ENCODE results near the gene MYMX. TPM values are rescaled to one million over a fixed set of nuclear protein-coding genes. Genes with fewer than 3 reads are reported as not detected.
A peak's percentile ranks its signal among the peaks of the same experiment; 100 is the strongest.

Gene MYMX
- polyA plus RNA-seq, 2 of the 4 experiments (the other 2 are of a cell fraction), result not detected

DNA sequence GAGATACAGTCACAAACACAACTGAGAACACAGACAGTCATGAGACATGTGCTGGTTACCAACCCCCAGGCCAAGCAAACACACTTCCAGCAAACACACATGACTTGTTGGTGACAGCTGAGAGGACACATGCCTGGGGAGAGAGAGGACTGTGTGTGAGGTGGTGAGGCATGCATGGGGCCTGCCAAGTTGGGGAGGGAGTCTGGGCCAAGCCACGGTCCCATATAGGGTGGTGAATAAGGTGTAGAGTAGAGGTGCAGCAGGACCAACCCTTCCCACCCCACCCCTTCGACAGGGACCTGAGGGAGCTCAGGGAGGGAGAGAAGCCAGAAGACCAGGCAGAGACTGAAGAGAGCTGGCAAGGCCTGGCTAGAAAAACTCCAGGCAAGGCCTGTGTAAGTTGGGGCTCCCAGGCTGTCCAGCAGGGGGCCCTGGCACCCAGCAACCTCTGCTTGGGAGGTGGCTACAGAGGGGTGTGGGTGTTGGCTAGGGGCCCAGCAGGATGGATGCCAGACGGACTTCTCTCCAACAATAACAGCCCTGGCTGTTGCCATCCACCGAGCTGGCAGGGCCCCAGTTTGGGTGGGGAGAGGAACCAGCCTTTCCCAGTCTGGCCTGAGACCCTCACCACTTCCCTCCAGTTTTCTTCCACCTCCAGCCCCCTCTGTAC lies 4.7 kb downstream of the MYMX start (continued):
- TF ChIP-seq, protein P1, sequence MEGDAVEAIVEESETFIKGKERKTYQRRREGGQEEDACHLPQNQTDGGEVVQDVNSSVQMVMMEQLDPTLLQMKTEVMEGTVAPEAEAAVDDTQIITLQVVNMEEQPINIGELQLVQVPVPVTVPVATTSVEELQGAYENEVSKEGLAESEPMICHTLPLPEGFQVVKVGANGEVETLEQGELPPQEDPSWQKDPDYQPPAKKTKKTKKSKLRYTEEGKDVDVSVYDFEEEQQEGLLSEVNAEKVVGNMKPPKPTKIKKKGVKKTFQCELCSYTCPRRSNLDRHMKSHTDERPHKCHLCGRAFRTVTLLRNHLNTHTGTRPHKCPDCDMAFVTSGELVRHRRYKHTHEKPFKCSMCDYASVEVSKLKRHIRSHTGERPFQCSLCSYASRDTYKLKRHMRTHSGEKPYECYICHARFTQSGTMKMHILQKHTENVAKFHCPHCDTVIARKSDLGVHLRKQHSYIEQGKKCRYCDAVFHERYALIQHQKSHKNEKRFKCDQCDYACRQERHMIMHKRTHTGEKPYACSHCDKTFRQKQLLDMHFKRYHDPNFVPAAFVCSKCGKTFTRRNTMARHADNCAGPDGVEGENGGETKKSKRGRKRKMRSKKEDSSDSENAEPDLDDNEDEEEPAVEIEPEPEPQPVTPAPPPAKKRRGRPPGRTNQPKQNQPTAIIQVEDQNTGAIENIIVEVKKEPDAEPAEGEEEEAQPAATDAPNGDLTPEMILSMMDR (IDR thresholded peaks at IDR 0.05), result peak; percentile 45; the same call in 2 of the 3 replicates
- TF ChIP-seq TP53 (CRISPR knock-in tag; IDR thresholded peaks at IDR 0.05), result no peak
- TF ChIP-seq RAD21 (conservative IDR thresholded peaks at IDR 0.05 in 1 of 2, IDR thresholded peaks at IDR 0.05 in 1 of 2), result peak; percentile 47 to 52; a peak in 4 of 5 replicates

DNA sequence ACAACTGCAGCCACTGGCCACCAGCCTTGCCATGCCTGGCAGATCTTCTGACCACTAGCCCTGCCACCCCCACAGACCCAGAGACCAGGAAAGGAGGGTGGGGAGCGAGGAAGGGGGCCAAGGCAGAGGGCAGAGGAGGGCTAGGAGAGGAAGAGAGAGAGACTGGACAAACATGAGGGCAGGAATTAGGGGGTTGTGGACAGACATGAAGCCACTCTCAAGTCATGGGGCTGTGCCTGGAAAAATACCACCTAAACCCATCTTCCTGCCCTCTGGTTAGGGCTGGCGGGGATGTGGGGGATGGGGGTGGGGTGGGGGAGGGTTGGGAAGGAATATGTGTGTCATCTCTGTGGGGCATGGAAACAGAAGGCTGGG lies 5.2 kb downstream of the MYMX start:
- DNase-seq (ENCODE audit: low read depth in 1 of 2, low spot score in 1 of 2), result no peak
- Histone ChIP-seq H3K4me2 (peak overlapping the region; percentile 93), H3K27ac (peak overlapping the region; percentile 67 to 98), H3K4me1 (peaks cover 73% of the 10 kb centered on the region), H3K9me3 (no peaks in the 10 kb centered on the region), H3K4me3 (no peak overlapping the region)
- CTCF ChIA-PET, result interaction anchor here (0.7 to 9.2 kb wide), 13 partner anchors 8 to 101 kb away, joined by 3 to 111 read pairs (median 5); partner anchors contain the start of gene HSP90AB1
- no peak for TF ChIP-seq NPAS2 (CRISPR knock-in tag; IDR thresholded peaks at IDR 0.05; ENCODE audit: borderline replicate concordance)
- no peak for TF ChIP-seq NFE2L2 (conservative IDR thresholded peaks at IDR 0.05; ENCODE audit: low read length)
- TF ChIP-seq CHD2 (IDR thresholded peaks at IDR 0.05; ENCODE audit: low read length, partially characterized antibody), result no peak
- no peak for TF ChIP-seq EHF (CRISPR knock-in tag; IDR thresholded peaks at IDR 0.05)
- no CpG with 5 or more reads among the region's 2 CpGs for WGBS (ENCODE audit: missing lambda C conversion rate)
- POLR2A ChIA-PET, result interaction anchor here (1.6 kb wide), 1 partner anchor 24 kb away, joined by 14 read pairs; the partner anchor contains the start of gene HSP90AB1
- no peak for FAIRE-seq
- peak in 1 of 2 experiments; percentile 1; a peak in 3 of 6 replicates for ATAC-seq

DNA sequence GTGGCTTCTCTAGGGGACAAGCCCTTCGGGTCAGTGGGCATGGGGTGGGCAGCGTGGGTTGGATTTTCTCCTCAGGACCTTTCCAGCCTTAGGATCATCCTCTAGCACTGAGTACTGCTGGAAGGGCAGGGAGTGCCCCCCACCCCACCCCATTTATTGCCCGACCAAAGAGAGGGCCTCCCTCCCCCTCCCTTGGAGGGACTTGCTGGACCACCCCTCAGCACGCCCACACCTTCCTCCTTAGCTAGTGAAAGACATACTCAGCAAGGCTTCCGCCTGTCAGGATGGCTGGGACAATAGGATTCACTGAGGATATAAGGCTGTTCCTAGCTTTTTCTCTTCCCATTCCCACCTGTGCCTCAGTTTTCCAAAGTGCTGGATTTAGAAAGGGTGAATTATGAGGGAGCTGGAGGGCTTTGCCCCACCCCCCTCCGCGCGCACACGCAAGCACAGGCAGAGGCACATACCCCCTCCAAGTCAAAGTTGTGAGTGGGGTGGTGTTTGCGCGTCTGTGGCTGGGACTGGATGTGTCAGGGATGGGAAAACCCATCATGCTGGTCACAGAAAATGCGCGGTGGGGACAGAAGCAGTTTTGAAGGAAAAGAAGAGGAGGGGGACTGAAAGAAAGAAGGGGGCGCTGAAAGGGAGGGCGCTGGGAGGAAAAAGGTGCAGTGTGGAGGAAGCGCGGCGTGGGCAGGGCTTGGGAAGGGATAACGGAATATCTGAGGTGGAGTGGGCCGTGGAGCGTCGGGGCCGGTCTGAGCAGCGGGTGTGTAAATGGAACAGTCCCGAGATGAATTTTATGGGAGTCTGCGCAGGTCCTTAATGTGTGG lies 6.0 kb downstream of the MYMX start:
- ATAC-seq, result peak; percentile 10 to 39
- 14% methylated on average over 18 of the region's 26 CpGs for WGBS (ENCODE audit: missing lambda C conversion rate)
- TF ChIP-seq RAD21 (conservative IDR thresholded peaks at IDR 0.05 in 1 of 2, IDR thresholded peaks at IDR 0.05 in 1 of 2), result no peak
- TF ChIP-seq, protein P2, sequence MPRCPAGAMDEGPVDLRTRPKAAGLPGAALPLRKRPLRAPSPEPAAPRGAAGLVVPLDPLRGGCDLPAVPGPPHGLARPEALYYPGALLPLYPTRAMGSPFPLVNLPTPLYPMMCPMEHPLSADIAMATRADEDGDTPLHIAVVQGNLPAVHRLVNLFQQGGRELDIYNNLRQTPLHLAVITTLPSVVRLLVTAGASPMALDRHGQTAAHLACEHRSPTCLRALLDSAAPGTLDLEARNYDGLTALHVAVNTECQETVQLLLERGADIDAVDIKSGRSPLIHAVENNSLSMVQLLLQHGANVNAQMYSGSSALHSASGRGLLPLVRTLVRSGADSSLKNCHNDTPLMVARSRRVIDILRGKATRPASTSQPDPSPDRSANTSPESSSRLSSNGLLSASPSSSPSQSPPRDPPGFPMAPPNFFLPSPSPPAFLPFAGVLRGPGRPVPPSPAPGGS (IDR thresholded peaks at IDR 0.05), result no peak
- TF ChIP-seq, protein P3, sequence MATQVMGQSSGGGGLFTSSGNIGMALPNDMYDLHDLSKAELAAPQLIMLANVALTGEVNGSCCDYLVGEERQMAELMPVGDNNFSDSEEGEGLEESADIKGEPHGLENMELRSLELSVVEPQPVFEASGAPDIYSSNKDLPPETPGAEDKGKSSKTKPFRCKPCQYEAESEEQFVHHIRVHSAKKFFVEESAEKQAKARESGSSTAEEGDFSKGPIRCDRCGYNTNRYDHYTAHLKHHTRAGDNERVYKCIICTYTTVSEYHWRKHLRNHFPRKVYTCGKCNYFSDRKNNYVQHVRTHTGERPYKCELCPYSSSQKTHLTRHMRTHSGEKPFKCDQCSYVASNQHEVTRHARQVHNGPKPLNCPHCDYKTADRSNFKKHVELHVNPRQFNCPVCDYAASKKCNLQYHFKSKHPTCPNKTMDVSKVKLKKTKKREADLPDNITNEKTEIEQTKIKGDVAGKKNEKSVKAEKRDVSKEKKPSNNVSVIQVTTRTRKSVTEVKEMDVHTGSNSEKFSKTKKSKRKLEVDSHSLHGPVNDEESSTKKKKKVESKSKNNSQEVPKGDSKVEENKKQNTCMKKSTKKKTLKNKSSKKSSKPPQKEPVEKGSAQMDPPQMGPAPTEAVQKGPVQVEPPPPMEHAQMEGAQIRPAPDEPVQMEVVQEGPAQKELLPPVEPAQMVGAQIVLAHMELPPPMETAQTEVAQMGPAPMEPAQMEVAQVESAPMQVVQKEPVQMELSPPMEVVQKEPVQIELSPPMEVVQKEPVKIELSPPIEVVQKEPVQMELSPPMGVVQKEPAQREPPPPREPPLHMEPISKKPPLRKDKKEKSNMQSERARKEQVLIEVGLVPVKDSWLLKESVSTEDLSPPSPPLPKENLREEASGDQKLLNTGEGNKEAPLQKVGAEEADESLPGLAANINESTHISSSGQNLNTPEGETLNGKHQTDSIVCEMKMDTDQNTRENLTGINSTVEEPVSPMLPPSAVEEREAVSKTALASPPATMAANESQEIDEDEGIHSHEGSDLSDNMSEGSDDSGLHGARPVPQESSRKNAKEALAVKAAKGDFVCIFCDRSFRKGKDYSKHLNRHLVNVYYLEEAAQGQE (IDR thresholded peaks at IDR 0.05), result no peak
- TF ChIP-seq, protein P1 (IDR thresholded peaks at IDR 0.05), result no peak
- no peak for TF ChIP-seq POLR2A (IDR thresholded peaks at IDR 0.05; ENCODE audit: low read length)
- no peak for TF ChIP-seq MAFK (IDR thresholded peaks at IDR 0.05; ENCODE audit: partially characterized antibody)
- no peak for TF ChIP-seq PHF8 (IDR thresholded peaks at IDR 0.05; ENCODE audit: borderline replicate concordance, low read depth)
- TF ChIP-seq, protein P4, sequence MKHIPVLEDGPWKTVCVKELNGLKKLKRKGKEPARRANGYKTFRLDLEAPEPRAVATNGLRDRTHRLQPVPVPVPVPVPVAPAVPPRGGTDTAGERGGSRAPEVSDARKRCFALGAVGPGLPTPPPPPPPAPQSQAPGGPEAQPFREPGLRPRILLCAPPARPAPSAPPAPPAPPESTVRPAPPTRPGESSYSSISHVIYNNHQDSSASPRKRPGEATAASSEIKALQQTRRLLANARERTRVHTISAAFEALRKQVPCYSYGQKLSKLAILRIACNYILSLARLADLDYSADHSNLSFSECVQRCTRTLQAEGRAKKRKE (CRISPR knock-in tag; IDR thresholded peaks at IDR 0.05; ENCODE audit: low read depth), result no peak
- TF ChIP-seq ZNF302 (CRISPR knock-in tag; IDR thresholded peaks at IDR 0.05), result no peak
- TF ChIP-seq ESRRA (IDR thresholded peaks at IDR 0.05; ENCODE audit: borderline replicate concordance, low read length), result no peak
- TF ChIP-seq TFCP2L1 (CRISPR knock-in tag; IDR thresholded peaks at IDR 0.05), result no peak
- TF ChIP-seq CBX2 (IDR thresholded peaks at IDR 0.05; ENCODE audit: borderline replicate concordance, low read depth), result no peak
- ChIA-PET CTCF (interaction anchor here (1.5 to 9.2 kb wide), 4 partner anchors 13 to 71 kb away, joined by 3 to 111 read pairs (median 4); no protein-coding TSS in a partner anchor), POLR2A (interaction anchor here (1.6 to 2.0 kb wide), 2 partner anchors 24 to 25 kb away, joined by 14 to 16 read pairs; partner anchors contain the start of gene HSP90AB1)
- peak overlapping the region; percentile 60 for H3K4me3 ChIP-seq
- peak overlapping the region; percentile 93 for H3K4me2 ChIP-seq
- H3K4me1 ChIP-seq, result peaks cover 71% of the 10 kb centered on the region
- no peaks in the 10 kb centered on the region for H3K9me3 ChIP-seq
- H3K27ac ChIP-seq, result peak overlapping the region; percentile 67 to 98
- FAIRE-seq, result no peak
- DNase-seq (ENCODE audit: low read depth in 1 of 2, low spot score in 1 of 2), result peak in 1 of 2 experiments; percentile 62

Measured in A549 (cell line).